ENCODE measurements around the gene RADIL.

DNA sequence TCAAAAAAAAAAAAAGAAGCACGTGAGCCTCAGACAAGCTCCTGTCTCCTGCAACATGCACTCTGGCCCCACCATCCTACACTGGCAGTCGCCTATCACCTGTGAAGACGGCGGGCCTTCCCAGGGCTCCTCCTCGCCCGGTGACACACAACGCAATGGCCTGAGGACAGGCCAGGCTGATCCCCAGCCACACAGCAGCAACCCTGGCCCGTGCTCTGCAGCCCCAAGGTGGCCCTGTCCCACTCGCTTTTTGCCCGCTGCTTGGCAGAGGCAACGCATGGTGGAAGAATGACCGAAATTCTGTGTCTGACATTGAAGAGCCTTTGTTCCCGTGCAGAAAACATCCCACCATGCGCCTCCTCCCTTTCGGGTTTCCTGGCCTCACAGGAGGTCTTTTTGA, 8.1 kb downstream of the RADIL start:
- TF ChIP-seq POLR2A (IDR thresholded peaks at IDR 0.05): no peak
- TF ChIP-seq, protein P1, sequence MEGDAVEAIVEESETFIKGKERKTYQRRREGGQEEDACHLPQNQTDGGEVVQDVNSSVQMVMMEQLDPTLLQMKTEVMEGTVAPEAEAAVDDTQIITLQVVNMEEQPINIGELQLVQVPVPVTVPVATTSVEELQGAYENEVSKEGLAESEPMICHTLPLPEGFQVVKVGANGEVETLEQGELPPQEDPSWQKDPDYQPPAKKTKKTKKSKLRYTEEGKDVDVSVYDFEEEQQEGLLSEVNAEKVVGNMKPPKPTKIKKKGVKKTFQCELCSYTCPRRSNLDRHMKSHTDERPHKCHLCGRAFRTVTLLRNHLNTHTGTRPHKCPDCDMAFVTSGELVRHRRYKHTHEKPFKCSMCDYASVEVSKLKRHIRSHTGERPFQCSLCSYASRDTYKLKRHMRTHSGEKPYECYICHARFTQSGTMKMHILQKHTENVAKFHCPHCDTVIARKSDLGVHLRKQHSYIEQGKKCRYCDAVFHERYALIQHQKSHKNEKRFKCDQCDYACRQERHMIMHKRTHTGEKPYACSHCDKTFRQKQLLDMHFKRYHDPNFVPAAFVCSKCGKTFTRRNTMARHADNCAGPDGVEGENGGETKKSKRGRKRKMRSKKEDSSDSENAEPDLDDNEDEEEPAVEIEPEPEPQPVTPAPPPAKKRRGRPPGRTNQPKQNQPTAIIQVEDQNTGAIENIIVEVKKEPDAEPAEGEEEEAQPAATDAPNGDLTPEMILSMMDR (IDR thresholded peaks at IDR 0.05): no peak

All from uterus (tissue), 2 donors.